ENCODE measurements around the gene ATG16L2. TPM values are rescaled to one million over a fixed set of nuclear protein-coding genes. Genes with fewer than 3 reads are reported as not detected.

Gene ATG16L2
- total and polyA plus RNA-seq, 9 of the 15 experiments (the other 6 are each of a cell fraction or from before 2014, with no cell fraction given) = 0.18 to 11.2 (median 6.2) TPM

- no peak for TF ChIP-seq USF1 (CRISPR knock-in tag; IDR thresholded peaks at IDR 0.05)
- no peak for TF ChIP-seq RBM25 (IDR thresholded peaks at IDR 0.05; ENCODE audit: low read depth, low read length, severe bottlenecking)
- TF ChIP-seq HMG20B (CRISPR knock-in tag; IDR thresholded peaks at IDR 0.05) = no peak
Observed at GRCh38 chr11:72818971-72819370, 4.8 kb downstream of the ATG16L2 start (continued).

- Histone ChIP-seq H3K79me2 (ENCODE audit: control insufficient read depth, insufficient read depth, low read length) (no peaks in the 10 kb centered on the region), H3K4me3 (no peak overlapping the region), H4K20me1 (replicated peaks; ENCODE audit: control insufficient read depth, insufficient read depth, low read length) (no peaks in the 10 kb centered on the region), H3K4me1 (replicated peaks in 1 of 2; ENCODE audit: control insufficient read depth in 2 of 2, insufficient read depth in 2 of 2, low read length in 2 of 2) (peaks cover 12 to 43% of the 10 kb centered on the region in 2 experiments; a peak in 4 of 5 replicates), H2AFZ (ENCODE audit: low read depth, low read length) (no peak overlapping the region), H3K36me3 (ENCODE audit: control insufficient read depth, insufficient read depth, low read length) (no peaks in the 10 kb centered on the region), H3K9me1 (ENCODE audit: control insufficient read depth, insufficient read depth, low read length) (peaks cover 5% of the 10 kb centered on the region), H3K27ac (ENCODE audit: extremely low read depth, low read depth, low read length) (no peak overlapping the region), H3K4me2 (ENCODE audit: insufficient read depth, low read length) (no peak overlapping the region), H3K9ac (ENCODE audit: insufficient read depth in 1 of 2, low read depth in 2 of 2, low read length in 2 of 2) (peak overlapping the region in 1 of 2 experiments; percentile 94; a peak in 2 of 4 replicates), H3K9me3 (replicated peaks; ENCODE audit: control insufficient read depth, insufficient read depth, low read depth, low read length) (no peaks in the 10 kb centered on the region), H3K27me3 (ENCODE audit: control insufficient read depth in 2 of 2, insufficient read depth in 2 of 2, low read length in 2 of 2) (no peaks in the 10 kb centered on the region)
- DNase-seq (ENCODE audit: extremely low read depth in 1 of 4, low spot score in 3 of 4) (no peak), FAIRE-seq (no peak), ATAC-seq (no peak)
- 83% methylated on average over 15 of the region's 15 CpGs for WGBS (ENCODE audit: insufficient coverage, low coverage, missing lambda C conversion rate)
- CTCF ChIA-PET (ENCODE audit: low intra/inter-chr PET ratio) = no interaction called here
- TF ChIP-seq MXI1 (IDR thresholded peaks at IDR 0.05; ENCODE audit: low read depth, low read length) (no peak), ZBTB7A (IDR thresholded peaks at IDR 0.05; ENCODE audit: borderline replicate concordance, control insufficient read depth, low read depth, low read length) (0 out of 2 replicates have a peak, but pooled peaks have one; percentile 12)
- POLR2A ChIA-PET = interaction anchor here (0.6 to 0.7 kb wide), 3 partner anchors 9 to 558 kb away, joined by 3 to 4 read pairs (median 4); no protein-coding TSS in a partner anchor
- in situ Hi-C loops (cut with MboI) = no loop called here
- no TSS peak for BruUV-seq (replicated peaks)
- intact Hi-C loops (cut with micrococcal nuclease) = no loop called here
Observed at GRCh38 chr11:72820439-72821139, 6.4 kb downstream of the ATG16L2 start.

Data from K562 (cell line).